Thoracic aorta (tissue), 2 donors: ENCODE data around the gene FBN2. TPM values are rescaled to one million over a fixed set of nuclear protein-coding genes. Genes with fewer than 3 reads are reported as not detected.

Experiments used
- ATAC-seq: fragments of 150-250 bp; one replicate; pipeline ENCODE4 v1.8.0; 2017; ENCODE audit warnings: low read depth; ENCODE audit not compliant: insufficient number of reproducible peaks, low FRiP score
- DNase-seq: peaks from one replicate; pipeline ENCODE4 v3.0.0-alpha.2; 2020; ENCODE audit warnings: low spot score
- H3K27ac ChIP-seq, 2 donors: fragments of 200-600 bp; sonication (generic); 1 replicate in 1 of 2; 2 replicates in 1 of 2; pipeline ENCODE4 v1.5.1; 2016; ENCODE audit warnings: mild to moderate bottlenecking in 2 of 2, moderate library complexity in 2 of 2
- H3K27me3 ChIP-seq: fragments of 200-600 bp; sonication (generic); replicated peaks from 2 replicates; pipeline ENCODE4 v1.6.0; 2016; ENCODE audit warnings: mild to moderate bottlenecking; ENCODE audit not compliant: insufficient read depth
- H3K36me3 ChIP-seq: fragments of 200-600 bp; sonication (generic); one replicate; pipeline ENCODE4 v1.5.1; 2016
- H3K4me1 ChIP-seq, 2 donors: fragments of 200-600 bp; sonication (generic); 1 replicate in 1 of 2; 2 replicates in 1 of 2; pipeline versions ENCODE4 v1.5.1 to v1.6.0; 2016; ENCODE audit warnings: low read depth in 2 of 2, mild to moderate bottlenecking in 1 of 2; ENCODE audit not compliant: control insufficient read depth in 1 of 2
- H3K4me3 ChIP-seq: fragments of 200-600 bp; sonication (generic); 2 replicates; pipeline ENCODE4 v1.5.1; 2016; ENCODE audit warnings: mild to moderate bottlenecking
- H3K9me3 ChIP-seq: fragments of 200-600 bp; sonication (generic); 2 replicates; pipeline ENCODE4 v1.5.1; 2016
- CTCF ChIP-seq: fragments of 200-600 bp; sonication (generic); IDR thresholded peaks from one replicate; pipeline ENCODE4 v1.5.1; 2019; ENCODE audit warnings: antibody characterized with exemption
- total RNA-seq, 2 donors: library from RNA; depleted of rRNA; stranded (reverse); fragments of >200 nt; gene quantifications; one replicate each; pipeline versions ENCODE4 v1.1.0 to v1.2.3, GENCODE V29; 2016

FBN2 gene
- total RNA-seq, 2 donors from 2014 or later: 0.68 to 5.8 TPM

- no peaks in the 10 kb centered on the region for H3K9me3 ChIP-seq
- ATAC-seq (peak; percentile 33), DNase-seq (no peak)
- TF ChIP-seq CTCF: no peak
- H3K4me3 ChIP-seq: no peak overlapping the region
- H3K27me3 ChIP-seq: no peaks in the 10 kb centered on the region
- H3K27ac ChIP-seq: peak overlapping the region in 1 of 2 donors; percentile 5
- no peaks in the 10 kb centered on the region for H3K36me3 ChIP-seq
- peaks cover 0 to 15% of the 10 kb centered on the region in 2 donors for H3K4me1 ChIP-seq
Observed at GRCh38 chr5:128216860-128217531, 321.0 kb downstream of the FBN2 start.

GRCh38 chr5:128216285-128216684 lies 321.8 kb downstream of the FBN2 start:
- H3K9me3 ChIP-seq: no peaks in the 10 kb centered on the region

DNA sequence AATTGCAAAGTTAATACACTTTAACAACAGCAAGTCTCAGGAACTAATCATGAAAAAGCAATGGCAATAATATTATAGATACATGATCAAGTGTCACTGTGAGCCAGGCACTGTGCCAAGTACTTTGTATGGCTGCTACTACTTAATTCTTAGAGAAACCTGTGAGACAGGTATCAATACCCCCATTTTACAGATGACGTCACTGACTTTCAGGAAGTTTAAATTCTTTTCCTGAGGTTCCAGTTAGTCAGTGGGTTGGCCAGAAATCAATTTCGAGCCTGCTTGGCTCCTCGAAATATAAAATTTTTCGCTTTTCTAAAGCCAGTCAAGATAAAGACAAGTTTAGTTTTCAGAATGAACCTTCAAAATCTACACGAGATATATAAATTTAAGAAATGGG lies 324.2 kb downstream of the FBN2 start:
- no peaks in the 10 kb centered on the region for H3K27me3 ChIP-seq
- H3K4me1 ChIP-seq: peaks cover 0 to 15% of the 10 kb centered on the region in 2 donors
- ATAC-seq: no peak
- no peaks in the 10 kb centered on the region for H3K36me3 ChIP-seq
- no peak for TF ChIP-seq CTCF
- no peaks in the 10 kb centered on the region for H3K9me3 ChIP-seq
- no peak for DNase-seq
- H3K27ac ChIP-seq: no peak overlapping the region
- H3K4me3 ChIP-seq: no peak overlapping the region

More at GRCh38 chr5:128216285-128216684, 321.8 kb downstream of the FBN2 start:
- no peak for DNase-seq
- Histone ChIP-seq H3K4me1 (peaks cover 0 to 15% of the 10 kb centered on the region in 2 donors), H3K27me3 (no peaks in the 10 kb centered on the region), H3K36me3 (no peaks in the 10 kb centered on the region), H3K4me3 (no peak overlapping the region), H3K27ac (no peak overlapping the region)
- no peak for TF ChIP-seq CTCF
- no peak for ATAC-seq

DNA sequence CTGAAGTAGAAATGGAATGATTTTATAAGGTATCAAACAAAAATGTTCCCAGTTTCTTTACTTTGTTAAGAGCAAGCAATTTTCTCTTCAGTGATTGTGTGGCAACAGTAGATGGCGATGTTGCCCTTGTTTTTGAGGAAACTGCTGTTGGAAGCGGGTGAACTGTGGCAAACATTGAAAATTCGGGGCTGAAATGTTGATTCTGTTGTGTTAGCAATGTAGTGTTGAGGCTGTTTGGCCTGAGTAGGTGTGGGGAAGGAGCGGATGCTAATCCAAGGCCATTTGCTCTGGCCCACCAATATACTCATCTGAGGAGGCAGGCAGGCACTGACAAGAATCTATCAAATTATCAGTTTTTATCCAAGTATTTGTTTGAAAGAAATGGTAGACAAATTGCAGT lies 324.7 kb downstream of the FBN2 start:
- DNase-seq (no peak), ATAC-seq (no peak)
- H3K27ac ChIP-seq: no peak overlapping the region
- H3K9me3 ChIP-seq: no peaks in the 10 kb centered on the region
- no peaks in the 10 kb centered on the region for H3K27me3 ChIP-seq
- no peak overlapping the region for H3K4me3 ChIP-seq
- no peaks in the 10 kb centered on the region for H3K36me3 ChIP-seq
- H3K4me1 ChIP-seq: peaks cover 0 to 15% of the 10 kb centered on the region in 2 donors
- TF ChIP-seq CTCF: peak; percentile 58

DNA sequence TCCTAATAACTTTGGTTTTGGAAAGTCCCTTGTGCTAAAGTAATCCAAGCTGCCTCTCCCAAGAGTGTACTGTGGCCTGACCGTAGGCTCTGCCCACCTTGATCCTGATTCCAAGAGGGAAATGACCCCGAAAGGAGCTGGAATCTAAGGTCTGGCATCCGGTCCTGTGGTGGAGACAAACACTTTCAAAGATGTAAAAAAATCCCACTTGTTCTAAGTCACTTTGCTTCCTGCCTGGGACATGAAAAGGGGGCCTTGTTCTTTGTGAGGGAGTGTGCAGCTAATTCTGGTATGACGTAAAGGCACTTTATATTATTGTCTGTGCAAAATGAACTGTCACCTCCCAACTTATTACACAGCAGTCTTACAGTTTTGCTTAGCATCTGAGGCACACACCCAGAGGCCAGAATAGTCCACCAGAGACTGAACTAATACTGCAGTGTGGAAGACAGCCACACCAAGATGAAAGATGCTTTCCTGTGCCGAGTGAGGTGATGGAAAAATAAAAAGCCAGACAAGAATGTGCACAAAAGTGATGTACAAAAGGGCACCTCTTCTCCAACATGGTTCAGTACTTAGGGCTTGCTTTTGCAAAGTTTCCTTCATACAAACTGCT lies 325.7 kb downstream of the FBN2 start:
- no peak for ATAC-seq
- H3K27ac ChIP-seq: no peak overlapping the region

More for the DNA sequence above, 325.7 kb downstream of the FBN2 start:
- peaks cover 0 to 12% of the 10 kb centered on the region in 2 donors for H3K4me1 ChIP-seq
- no peak for DNase-seq
- no peak overlapping the region for H3K4me3 ChIP-seq
- no peak for TF ChIP-seq CTCF
- H3K36me3 ChIP-seq: no peaks in the 10 kb centered on the region
- no peaks in the 10 kb centered on the region for H3K27me3 ChIP-seq
- no peaks in the 10 kb centered on the region for H3K9me3 ChIP-seq
